Spleen (tissue), 11 donors: ENCODE measurements around the gene SLC28A3. TPM values are rescaled to one million over a fixed set of nuclear protein-coding genes. Genes with fewer than 3 reads are reported as not detected.

Experiments
- DNase-seq: peaks from one replicate; pipeline ENCODE4 v3.0.0-alpha.2; 2020
- H3K27ac ChIP-seq, 8 donors: fragments of 200-600 bp; sonication (generic) in 7 of 8; 1 replicate in 4 of 8; 2 replicates in 4 of 8; pipeline versions ENCODE4 v1.5.0 to v1.8.0; 2016 to 2021; ENCODE audit warnings: inconsistent platforms in 4 of 8, mild to moderate bottlenecking in 4 of 8, moderate library complexity in 1 of 8
- H3K27me3 ChIP-seq, 7 donors: fragments of 200-600 bp; sonication (generic) in 6 of 7; replicated peaks in 1 of 7; 1 replicate in 4 of 7; 2 replicates in 3 of 7; pipeline versions ENCODE4 v1.5.0 to v1.8.0; 2016 to 2021; ENCODE audit warnings: inconsistent platforms in 3 of 7, mild to moderate bottlenecking in 1 of 7
- H3K36me3 ChIP-seq, 6 donors: fragments of 200-600 bp; sonication (generic) in 5 of 6; 1 replicate in 4 of 6; 2 replicates in 2 of 6; pipeline versions ENCODE4 v1.5.0 to v1.8.0; 2016 to 2021; ENCODE audit warnings: inconsistent platforms in 2 of 6
- H3K4me1 ChIP-seq, 6 donors: fragments of 200-600 bp; sonication (generic) in 5 of 6; 1 replicate in 3 of 6; 2 replicates in 3 of 6; pipeline versions ENCODE4 v1.5.0 to v1.8.0; 2016 to 2021; ENCODE audit warnings: inconsistent platforms in 3 of 6
- H3K4me3 ChIP-seq, 8 donors: fragments of 200-600 bp; sonication (generic) in 7 of 8; 1 replicate in 4 of 8; 2 replicates in 4 of 8; pipeline versions ENCODE4 v1.5.0 to v1.8.0; 2016 to 2021; ENCODE audit warnings: inconsistent platforms in 4 of 8, mild to moderate bottlenecking in 4 of 8, moderate library complexity in 2 of 8
- H3K9me3 ChIP-seq, 8 donors: fragments of 200-600 bp; sonication (generic) in 7 of 8; 1 replicate in 4 of 8; 2 replicates in 4 of 8; pipeline versions ENCODE4 v1.5.0 to v1.8.0; 2016 to 2021; ENCODE audit warnings: inconsistent platforms in 4 of 8
- CTCF ChIP-seq, 11 experiments: fragments of 200-600 bp in 7 of 11; fragments of 450-650 bp in 4 of 11; sonication (generic) in 4 of 11; IDR thresholded peaks in 8 of 11; conservative IDR thresholded peaks in 3 of 11; 1 replicate in 7 of 11; 2 replicates in 4 of 11; pipeline versions ENCODE4 v1.4.0 to v1.8.0; 2016 to 2021; ENCODE audit warnings: antibody characterized with exemption in 11 of 11, inconsistent platforms in 4 of 11, mild to moderate bottlenecking in 1 of 11
- POLR2A ChIP-seq, 3 donors: fragments of 450-650 bp; IDR thresholded peaks; one replicate each; pipeline ENCODE4 v1.5.1; 2017; ENCODE audit warnings: antibody characterized with exemption in 3 of 3, mild to moderate bottlenecking in 1 of 3
- POLR2AphosphoS5 ChIP-seq, 3 donors: sonication (generic); formaldehyde crosslinking; IDR thresholded peaks; one replicate each; pipeline ENCODE4 v1.5.1; 2017; ENCODE audit warnings: antibody characterized with exemption in 3 of 3
- WGBS, 5 donors: extraction: QIAGEN DNeasy Blood & Tissue Kit in 3 of 5; methylation state at CpG; one replicate each; pipeline versions ENCODE4 v1.1.5 to v1.1.7; 2013 to 2018; 5-methylcytosine and 5-hydroxymethylcytosine counted together
- intact Hi-C: fragments of 100-400 bp; cut with DNase I; formaldehyde crosslinking; loops from one replicate; pipeline ENCODE4 v1.15.0; 2023; ENCODE audit warnings: low total_unique reads
- polyA plus RNA-seq, 3 donors: library from polyadenylated mRNA; stranded (reverse); fragments of 200-250 nt; gene quantifications; one replicate each; pipeline ENCODE4 v1.2.1, GENCODE V29; 2013
- total RNA-seq, 7 donors: library from RNA; depleted of rRNA in 3 of 7; stranded (reverse); fragments of >200 nt in 3 of 7; fragmentation: NEBNext Ultra II Directional in 4 of 7; extraction: Animal tissue kit (Norgen Biotek cat#: 25700) in 4 of 7; gene quantifications; one replicate each; pipeline versions ENCODE4 v1.1.0 to v1.2.1, GENCODE V29; 2016 to 2021
- donor health status: healthy with polysubstance abuse.
- donor health status: DM: no; HTN: no; CAD: no; lungs with moderate emphysema.
- donor health status: DM: no; HTN: no; CAD: no.
- donor health status: Bipolar disorder and iron deficiency.
- donor health status: healthy.
- donor health status: DM: no; HTN: no; CAD: no.
- donor health status: DM: yes; HTN: yes; CAD: no.

The SLC28A3 gene
- total and polyA plus RNA-seq, 10 donors = 0.06 to 1.2 (median 0.57) TPM; not detected in 1

- H3K9me3 ChIP-seq = no peaks in the 10 kb centered on the region
- no peaks in the 10 kb centered on the region for H3K27me3 ChIP-seq
- H3K36me3 ChIP-seq = no peaks in the 10 kb centered on the region
- intact Hi-C loops = no loop called here
- no peaks in the 10 kb centered on the region for H3K4me1 ChIP-seq
- no peak overlapping the region for H3K27ac ChIP-seq
- DNase-seq = no peak
- TF ChIP-seq POLR2AphosphoS5 (IDR thresholded peaks at IDR 0.05) (no peak), CTCF (IDR thresholded peaks at IDR 0.05 in 8 of 11, conservative IDR thresholded peaks at IDR 0.05 in 3 of 11) (no peak), POLR2A (IDR thresholded peaks at IDR 0.05) (no peak)
- 79 to 100% (median 88%) methylated on average over 1 of the region's 1 CpG for WGBS, 5 donors
- no peak overlapping the region for H3K4me3 ChIP-seq
Observed at GRCh38 chr9:84384617-84385016, 44.1 kb upstream of the SLC28A3 start.

- H3K36me3 ChIP-seq = no peaks in the 10 kb centered on the region
- no peaks in the 10 kb centered on the region for H3K4me1 ChIP-seq
- 69 to 80% (median 73%) methylated on average over 3 of the region's 3 CpGs for WGBS, 5 donors
- DNase-seq = no peak
- H3K4me3 ChIP-seq = no peak overlapping the region
- no peaks in the 10 kb centered on the region for H3K9me3 ChIP-seq
- TF ChIP-seq POLR2AphosphoS5 (IDR thresholded peaks at IDR 0.05) = no peak
- TF ChIP-seq CTCF (IDR thresholded peaks at IDR 0.05 in 8 of 11, conservative IDR thresholded peaks at IDR 0.05 in 3 of 11) = no peak
- TF ChIP-seq POLR2A (IDR thresholded peaks at IDR 0.05) = no peak
- no peak overlapping the region for H3K27ac ChIP-seq
- H3K27me3 ChIP-seq = no peaks in the 10 kb centered on the region
- intact Hi-C loops = no loop called here
Observed at GRCh38 chr9:84383178-84383577, 42.6 kb upstream of the SLC28A3 start.

GRCh38 chr9:84382720-84383119 lies 42.2 kb upstream of the SLC28A3 start:
- TF ChIP-seq POLR2A (IDR thresholded peaks at IDR 0.05) (no peak), POLR2AphosphoS5 (IDR thresholded peaks at IDR 0.05) (no peak), CTCF (IDR thresholded peaks at IDR 0.05 in 8 of 11, conservative IDR thresholded peaks at IDR 0.05 in 3 of 11) (no peak)
- intact Hi-C loops = no loop called here
- Histone ChIP-seq H3K9me3 (no peaks in the 10 kb centered on the region), H3K27me3 (no peaks in the 10 kb centered on the region), H3K36me3 (no peaks in the 10 kb centered on the region), H3K27ac (no peak overlapping the region), H3K4me3 (no peak overlapping the region), H3K4me1 (no peaks in the 10 kb centered on the region)
- WGBS, 5 donors = 63 to 86% (median 82%) methylated on average over 6 of the region's 6 CpGs
- no peak for DNase-seq

GRCh38 chr9:84381508-84381907 lies 41.0 kb upstream of the SLC28A3 start:
- no peaks in the 10 kb centered on the region for H3K4me1 ChIP-seq
- H3K36me3 ChIP-seq = no peaks in the 10 kb centered on the region
- H3K9me3 ChIP-seq = no peaks in the 10 kb centered on the region
- no peaks in the 10 kb centered on the region for H3K27me3 ChIP-seq
- 91 to 94% (median 92%) methylated on average over 3 of the region's 3 CpGs for WGBS, 5 donors
- no peak overlapping the region for H3K27ac ChIP-seq
- no peak overlapping the region for H3K4me3 ChIP-seq
- no peak for TF ChIP-seq CTCF (IDR thresholded peaks at IDR 0.05 in 8 of 11, conservative IDR thresholded peaks at IDR 0.05 in 3 of 11)
- no peak for TF ChIP-seq POLR2AphosphoS5 (IDR thresholded peaks at IDR 0.05)
- TF ChIP-seq POLR2A (IDR thresholded peaks at IDR 0.05) = no peak
- DNase-seq = no peak
- intact Hi-C loops = no loop called here
